H1 (cell line): ENCODE data around the gene OOSP2. TPM values are rescaled to one million over a fixed set of nuclear protein-coding genes. Genes with fewer than 3 reads are reported as not detected.

ENCODE experiments used
- SP1 ChIP-seq: IDR thresholded peaks from 2 replicates; pipeline ENCODE4 v1.6.1; 2011; ENCODE audit warnings: low read depth, low read length
- polyA plus RNA-seq, 7 experiments: library from polyadenylated mRNA; depleted of rRNA in 3 of 7; stranded (reverse) in 5 of 7; unstranded in 2 of 7; fragments of >200 nt in 5 of 7; fragments of 200-250 nt in 2 of 7; gene quantifications; 1 replicate in 5 of 7; 2 replicates in 1 of 7; 4 replicates in 1 of 7; pipeline versions ENCODE4 v1.2.1 to v1.2.3, GENCODE V29; 2011 to 2013; ENCODE audit warnings: missing spikeins in 2 of 7, mixed read lengths in 2 of 7
- total RNA-seq: library from RNA; stranded (reverse); fragmentation: NEBNext Ultra II Directional; extraction: Animal tissue kit (Norgen Biotek cat#: 25700); gene quantifications from 2 replicates; pipeline ENCODE4 v1.2.1, GENCODE V29; 2021

Gene OOSP2
- total and polyA plus RNA-seq, 2 of the 8 experiments (the other 6 are each of a cell fraction or from before 2014, with no cell fraction given), result not detected

GRCh38 chr11:60005360-60005759, 34.8 kb upstream of the OOSP2 start (continued):
- TF ChIP-seq SP1, result no peak
